CD4-positive, alpha-beta memory T cell (primary cell): Measurements from ENCODE around the gene PELI3. TPM values are rescaled to one million over a fixed set of nuclear protein-coding genes. Genes with fewer than 3 reads are reported as not detected.

Experiments used
- CTCF ChIA-PET: fragments of 350-600 bp; sonication (Branson Sonifier 250); formaldehyde crosslinking; loops from one replicate; lab custom pipeline; 2021; ENCODE audit warnings: inconsistent platforms; ENCODE audit not compliant: partially characterized antibody; lab: Charles Lee
- POLR2A ChIA-PET: fragments of 350-600 bp; sonication (Branson Sonifier 250); formaldehyde crosslinking; loops from one replicate; lab custom pipeline; 2021; ENCODE audit not compliant: partially characterized antibody; lab: Charles Lee
- DNase-seq, 5 donors: peaks; one replicate each; pipeline versions ENCODE4 v3.0.0 to v3.0.0-alpha.2; 2020 to 2022; ENCODE audit warnings: mixed read lengths in 1 of 5
- H3K27ac ChIP-seq: one replicate; pipeline ENCODE4 v1.7.0; 2013; ENCODE audit warnings: low read depth, low read length
- H3K27me3 ChIP-seq: 2 replicates; pipeline ENCODE4 v1.7.0; 2013; ENCODE audit warnings: mild to moderate bottlenecking, low read length, moderate library complexity; ENCODE audit not compliant: insufficient read depth
- H3K36me3 ChIP-seq: 2 replicates; pipeline ENCODE4 v1.7.0; 2013; ENCODE audit warnings: mild to moderate bottlenecking, low read length, moderate library complexity; ENCODE audit not compliant: insufficient read depth
- H3K4me1 ChIP-seq: 2 replicates; pipeline ENCODE4 v1.7.0; 2013; ENCODE audit warnings: mild to moderate bottlenecking, low read length, moderate library complexity; ENCODE audit not compliant: insufficient read depth
- H3K4me3 ChIP-seq, 2 donors: one replicate each; pipeline ENCODE4 v1.7.0; 2013; ENCODE audit warnings: low read length in 2 of 2, mild to moderate bottlenecking in 1 of 2
- H3K9me3 ChIP-seq, 2 donors: one replicate each; pipeline ENCODE4 v1.7.0; 2013; ENCODE audit warnings: low read length in 2 of 2, control low read depth in 1 of 2; ENCODE audit not compliant: control insufficient read depth in 1 of 2
- H3K27ac Mint-ChIP-seq, 7 donors: one replicate each; pipeline ENCODE4 v1.8.0; 2020 to 2021; ENCODE audit warnings: mixed read lengths in 7 of 7, mild to moderate bottlenecking in 6 of 7, inconsistent platforms in 3 of 7, moderate library complexity in 3 of 7
- H3K27me3 Mint-ChIP-seq, 2 donors: one replicate each; pipeline ENCODE4 v1.8.0; 2020 to 2021; ENCODE audit warnings: mixed read lengths in 2 of 2
- H3K36me3 Mint-ChIP-seq, 2 donors: one replicate each; pipeline ENCODE4 v1.8.0; 2020 to 2021; ENCODE audit warnings: mixed read lengths in 2 of 2, inconsistent platforms in 1 of 2, mild to moderate bottlenecking in 1 of 2
- H3K4me1 Mint-ChIP-seq, 4 donors: one replicate each; pipeline ENCODE4 v1.8.0; 2020 to 2021; ENCODE audit warnings: mixed read lengths in 4 of 4, mild to moderate bottlenecking in 1 of 4
- H3K4me3 Mint-ChIP-seq, 8 donors: one replicate each; pipeline ENCODE4 v1.8.0; 2020 to 2021; ENCODE audit warnings: mixed read lengths in 8 of 8, mild to moderate bottlenecking in 7 of 8, moderate library complexity in 6 of 8, inconsistent platforms in 3 of 8
- H3K9me3 Mint-ChIP-seq, 8 donors: one replicate each; pipeline ENCODE4 v1.8.0; 2020 to 2021; ENCODE audit warnings: mixed read lengths in 8 of 8, mild to moderate bottlenecking in 5 of 8, inconsistent platforms in 3 of 8, moderate library complexity in 1 of 8
- intact Hi-C: fragments of 100-400 bp; cut with micrococcal nuclease; formaldehyde crosslinking; loops from one replicate; pipeline ENCODE4 v1.15.1; 2023
- polyA plus RNA-seq, 2 donors: library from polyadenylated mRNA; unstranded; fragments of 300-500 nt; fragmentation: Illumina TruSeq; gene quantifications; one replicate each; pipeline ENCODE4 v1.2.3, GENCODE V29; 2021
- total RNA-seq, 2 experiments: library from RNA; stranded (reverse); gene quantifications; one replicate each; pipeline ENCODE4 v1.2.3, GENCODE V29; 2021

The PELI3 gene
- total and polyA plus RNA-seq, 4 experiments from 2014 or later = 4.0 to 25.9 (median 16.1) TPM

DNA sequence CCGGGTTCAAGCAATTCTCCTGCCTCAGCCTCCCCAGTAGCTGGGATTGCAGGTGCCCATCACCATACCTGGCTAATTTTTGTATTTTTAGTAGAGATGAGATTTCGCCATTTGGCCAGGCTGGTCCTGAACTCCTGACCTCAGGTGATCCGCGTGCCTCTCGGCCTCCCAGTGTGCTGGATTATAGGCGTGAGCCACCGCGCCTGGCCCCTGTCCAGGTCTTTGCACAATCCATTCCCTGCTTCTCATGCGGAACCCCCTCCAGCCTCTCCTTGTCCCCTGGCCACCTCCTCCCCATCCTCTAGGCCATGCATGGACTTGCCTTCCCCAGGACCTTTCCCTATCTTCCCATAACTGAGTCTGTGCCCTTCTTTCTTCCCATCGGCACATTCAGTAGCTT is 22.3 kb downstream of the PELI3 start:
- Mint-ChIP-seq H3K27ac (peak overlapping the region in 1 of 7 donors; percentile 7), H3K4me3 (no peak overlapping the region), H3K4me1 (peaks cover 0 to 2% (median under 1%) of the 10 kb centered on the region in 4 donors), H3K36me3 (peaks cover 8 to 56% of the 10 kb centered on the region in 2 donors), H3K9me3 (no peaks in the 10 kb centered on the region), H3K27me3 (no peaks in the 10 kb centered on the region)
- intact Hi-C loops = no loop called here
- ChIA-PET CTCF (interaction anchor here (1.4 kb wide), 1 partner anchor 10 kb away, joined by 4 read pairs; no protein-coding TSS in a partner anchor), POLR2A (no interaction called here)
- Histone ChIP-seq H3K27ac (no peak overlapping the region), H3K4me1 (no peaks in the 10 kb centered on the region), H3K9me3 (no peaks in the 10 kb centered on the region), H3K27me3 (no peaks in the 10 kb centered on the region), H3K4me3 (no peak overlapping the region), H3K36me3 (peaks cover 32% of the 10 kb centered on the region)
- no peak for DNase-seq

DNA sequence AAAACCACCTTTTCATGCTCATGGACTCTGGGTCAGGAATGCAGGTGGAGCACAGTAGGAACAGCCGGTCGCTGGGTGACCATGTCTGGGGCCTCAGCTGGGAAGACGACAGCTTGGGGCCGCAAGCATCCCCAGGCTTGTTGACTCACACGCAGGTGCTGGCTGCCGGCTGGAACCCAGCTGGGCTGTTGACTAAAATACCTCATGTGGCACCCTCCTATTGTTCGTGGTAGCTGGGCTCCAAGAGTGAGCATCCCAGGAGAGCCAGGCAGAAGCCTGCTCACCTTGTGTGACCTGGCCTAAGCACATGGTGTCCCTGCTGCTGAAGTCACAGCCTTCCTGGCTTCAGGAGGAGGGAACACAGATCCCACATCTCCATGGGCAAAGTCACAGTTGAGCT is 22.9 kb downstream of the PELI3 start:
- intact Hi-C loops = no loop called here
- Histone ChIP-seq H3K4me3 (no peak overlapping the region), H3K4me1 (no peaks in the 10 kb centered on the region), H3K27me3 (no peaks in the 10 kb centered on the region), H3K9me3 (no peaks in the 10 kb centered on the region), H3K27ac (no peak overlapping the region), H3K36me3 (peaks cover 33% of the 10 kb centered on the region)
- H3K27me3 Mint-ChIP-seq = no peaks in the 10 kb centered on the region
- H3K4me1 Mint-ChIP-seq = peaks cover 0 to 2% (median under 1%) of the 10 kb centered on the region in 4 donors
- no peaks in the 10 kb centered on the region for H3K9me3 Mint-ChIP-seq
- ChIA-PET POLR2A (interaction anchor here (0.6 to 0.9 kb wide), 2 partner anchors 10 to 614 kb away, joined by 3 read pairs; partner anchors contain the start of gene DPP3), CTCF (interaction anchor here (1.4 kb wide), 1 partner anchor 11 kb away, joined by 4 read pairs; no protein-coding TSS in a partner anchor)
- H3K4me3 Mint-ChIP-seq = no peak overlapping the region
- H3K27ac Mint-ChIP-seq = no peak overlapping the region
- DNase-seq = no peak
- H3K36me3 Mint-ChIP-seq = peaks cover 8 to 55% of the 10 kb centered on the region in 2 donors

DNA sequence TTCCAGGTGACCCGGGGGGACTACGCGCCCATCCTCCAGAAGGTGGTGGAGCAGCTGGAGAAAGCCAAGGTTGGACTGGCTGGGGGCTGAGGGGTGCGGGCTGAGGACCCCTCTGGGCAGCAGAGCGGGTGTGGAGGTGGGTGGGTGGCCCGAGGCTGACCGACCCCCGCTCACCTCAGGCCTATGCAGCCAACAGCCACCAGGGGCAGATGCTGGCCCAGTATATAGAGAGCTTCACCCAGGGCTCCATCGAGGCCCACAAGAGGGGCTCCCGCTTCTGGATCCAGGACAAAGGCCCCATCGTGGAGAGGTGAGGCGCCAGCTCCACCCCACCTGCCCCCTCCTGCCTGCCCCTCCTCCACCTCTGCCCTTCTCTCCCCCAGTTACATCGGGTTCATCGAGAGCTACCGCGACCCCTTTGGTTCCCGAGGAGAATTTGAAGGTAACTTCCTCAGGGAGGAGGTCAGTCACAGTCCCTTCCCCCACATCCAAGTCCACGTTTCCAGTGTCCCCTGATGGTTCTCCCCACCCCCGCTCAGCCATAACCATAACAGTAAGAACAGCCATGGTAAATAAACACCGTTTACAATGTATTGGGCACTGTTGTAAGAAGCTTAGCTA is 24.7 kb downstream of the PELI3 start:
- Mint-ChIP-seq H3K27me3 (no peaks in the 10 kb centered on the region), H3K4me1 (peaks cover 0 to 2% (median under 1%) of the 10 kb centered on the region in 4 donors), H3K4me3 (no peak overlapping the region), H3K36me3 (peaks cover 14 to 48% of the 10 kb centered on the region in 2 donors), H3K9me3 (no peaks in the 10 kb centered on the region), H3K27ac (no peak overlapping the region)
- ChIA-PET POLR2A (interaction anchor here (0.8 to 1.2 kb wide), 2 partner anchors 11 to 53 kb away, joined by 4 read pairs; partner anchors contain the start of genes DPP3 and MRPL11), CTCF (interaction anchor here (1.3 to 1.5 kb wide), 2 partner anchors 11 to 84 kb away, joined by 4 to 5 read pairs; partner anchors contain the start of gene DPP3)
- peaks cover 27% of the 10 kb centered on the region for H3K36me3 ChIP-seq
- H3K4me3 ChIP-seq = no peak overlapping the region
- intact Hi-C loops = no loop called here
- no peaks in the 10 kb centered on the region for H3K4me1 ChIP-seq
- H3K9me3 ChIP-seq = no peaks in the 10 kb centered on the region
- no peak overlapping the region for H3K27ac ChIP-seq
- no peaks in the 10 kb centered on the region for H3K27me3 ChIP-seq
- no peak for DNase-seq

DNA sequence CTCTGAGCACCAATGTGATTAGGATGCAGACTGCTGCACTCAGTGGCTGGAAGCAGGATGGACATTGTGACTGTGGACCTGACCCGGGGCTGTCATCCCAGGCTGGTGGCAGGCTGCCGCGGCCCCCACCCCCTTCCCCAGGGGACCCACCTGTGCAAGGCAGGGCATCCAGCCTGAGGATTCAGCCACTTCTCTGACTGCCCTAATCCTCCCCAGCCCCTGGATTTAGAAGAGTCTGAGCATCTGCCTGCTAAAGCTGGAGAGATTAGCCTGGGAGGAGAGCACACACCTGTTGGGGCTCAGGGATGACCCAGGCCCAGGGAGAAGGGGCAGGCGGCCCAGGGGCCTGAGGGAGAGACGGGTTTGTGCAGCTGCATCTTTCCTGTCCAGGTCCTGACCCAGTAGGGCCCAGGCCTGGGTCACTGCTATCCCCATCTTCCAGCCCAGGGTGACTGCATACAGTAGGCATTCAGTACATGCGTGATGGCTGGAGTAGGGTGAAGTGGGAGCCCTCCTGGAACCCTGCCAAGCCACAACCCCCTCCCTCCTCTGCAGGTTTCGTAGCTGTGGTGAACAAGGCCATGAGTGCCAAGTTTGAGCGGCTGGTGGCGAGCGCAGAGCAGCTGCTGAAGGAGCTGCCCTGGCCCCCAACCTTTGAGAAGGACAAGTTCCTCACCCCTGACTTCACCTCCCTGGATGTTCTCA is 25.6 kb downstream of the PELI3 start:
- ChIA-PET CTCF (interaction anchor here (1.3 to 1.5 kb wide), 3 partner anchors 8 to 85 kb away, joined by 3 to 5 read pairs (median 4); partner anchors contain the start of gene DPP3), POLR2A (interaction anchor here (0.8 to 1.2 kb wide), 2 partner anchors 11 to 53 kb away, joined by 3 to 4 read pairs; partner anchors contain the start of gene MRPL11)
- Mint-ChIP-seq H3K27me3 (no peaks in the 10 kb centered on the region), H3K4me3 (no peak overlapping the region), H3K9me3 (no peaks in the 10 kb centered on the region), H3K27ac (peak overlapping the region in 1 of 7 donors; percentile 56), H3K4me1 (peaks cover 0 to 2% (median under 1%) of the 10 kb centered on the region in 4 donors), H3K36me3 (peaks cover 18 to 46% of the 10 kb centered on the region in 2 donors)
- H3K9me3 ChIP-seq = no peaks in the 10 kb centered on the region
- H3K4me3 ChIP-seq = no peak overlapping the region
- no peak for DNase-seq
- H3K4me1 ChIP-seq = no peaks in the 10 kb centered on the region
- no peak overlapping the region for H3K27ac ChIP-seq
- intact Hi-C loops = no loop called here
- peaks cover 33% of the 10 kb centered on the region for H3K36me3 ChIP-seq
- no peaks in the 10 kb centered on the region for H3K27me3 ChIP-seq

DNA sequence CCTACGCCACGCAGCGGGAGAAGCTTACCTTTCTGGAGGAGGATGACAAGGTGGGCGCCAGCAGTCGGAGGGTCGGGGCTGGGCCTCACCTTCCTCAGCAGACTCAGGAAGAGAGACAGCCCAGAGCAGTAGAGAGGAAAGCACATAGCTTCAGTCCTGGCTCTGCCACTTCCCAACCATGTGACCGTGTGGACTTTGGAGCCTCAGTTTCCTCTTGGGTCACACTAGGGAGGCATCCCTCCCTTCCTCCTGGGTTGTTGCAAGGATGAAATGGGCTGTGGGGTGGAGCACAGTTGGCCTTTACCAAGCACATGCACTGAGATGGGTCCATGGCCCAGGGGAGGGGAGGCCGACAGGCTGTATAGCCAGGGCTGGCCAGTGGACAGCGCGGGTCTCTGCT is 26.4 kb downstream of the PELI3 start:
- Histone ChIP-seq H3K4me3 (no peak overlapping the region), H3K27ac (no peak overlapping the region), H3K27me3 (no peaks in the 10 kb centered on the region), H3K9me3 (no peaks in the 10 kb centered on the region), H3K36me3 (peaks cover 36% of the 10 kb centered on the region), H3K4me1 (no peaks in the 10 kb centered on the region)
- Mint-ChIP-seq H3K9me3 (no peaks in the 10 kb centered on the region), H3K4me3 (no peak overlapping the region), H3K27me3 (no peaks in the 10 kb centered on the region), H3K27ac (no peak overlapping the region), H3K36me3 (peaks cover 18 to 38% of the 10 kb centered on the region in 2 donors), H3K4me1 (peaks cover 0 to 2% (median under 1%) of the 10 kb centered on the region in 4 donors)
- CTCF ChIA-PET = interaction anchor here (1.0 to 1.3 kb wide), 2 partner anchors 9 to 14 kb away, joined by 3 read pairs; no protein-coding TSS in a partner anchor
- no peak for DNase-seq
- POLR2A ChIA-PET = interaction anchor here (0.8 kb wide), 1 partner anchor 12 kb away, joined by 3 read pairs; no protein-coding TSS in a partner anchor
- intact Hi-C loops = no loop called here

DNA sequence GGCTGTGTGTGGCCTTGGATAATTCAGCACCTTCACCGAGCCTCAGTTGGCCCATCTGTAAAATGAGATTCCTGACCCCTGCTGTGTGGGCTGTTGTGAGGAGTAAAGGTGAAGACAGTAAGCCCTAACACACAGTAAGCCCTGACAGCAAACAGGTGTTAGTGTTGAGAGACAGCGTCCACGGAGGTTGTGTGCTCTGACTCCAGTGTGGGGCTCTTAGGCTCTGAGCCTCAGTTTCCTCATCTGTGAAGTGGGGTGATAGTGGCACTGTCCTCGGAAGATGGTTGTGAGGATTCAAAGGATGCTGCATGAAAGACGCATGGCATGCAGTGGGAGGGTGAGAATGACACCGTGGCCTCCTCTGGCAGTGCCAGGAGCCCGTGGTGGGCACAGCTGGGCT is 27.8 kb downstream of the PELI3 start:
- H3K4me3 Mint-ChIP-seq = no peak overlapping the region
- peaks cover 0 to 2% (median under 1%) of the 10 kb centered on the region in 4 donors for H3K4me1 Mint-ChIP-seq
- H3K9me3 Mint-ChIP-seq = no peaks in the 10 kb centered on the region
- H3K36me3 Mint-ChIP-seq = peaks cover 13 to 34% of the 10 kb centered on the region in 2 donors
- no peaks in the 10 kb centered on the region for H3K4me1 ChIP-seq
- H3K4me3 ChIP-seq = no peak overlapping the region
- H3K36me3 ChIP-seq = peaks cover 28% of the 10 kb centered on the region
- H3K27ac Mint-ChIP-seq = no peak overlapping the region
- intact Hi-C loops = no loop called here
- H3K27me3 Mint-ChIP-seq = no peaks in the 10 kb centered on the region
- no peaks in the 10 kb centered on the region for H3K27me3 ChIP-seq
- ChIA-PET CTCF (interaction anchor here (1.2 kb wide), 1 partner anchor 11 kb away, joined by 3 read pairs; no protein-coding TSS in a partner anchor), POLR2A (no interaction called here)
- no peak overlapping the region for H3K27ac ChIP-seq
- no peak for DNase-seq
- H3K9me3 ChIP-seq = no peaks in the 10 kb centered on the region

DNA sequence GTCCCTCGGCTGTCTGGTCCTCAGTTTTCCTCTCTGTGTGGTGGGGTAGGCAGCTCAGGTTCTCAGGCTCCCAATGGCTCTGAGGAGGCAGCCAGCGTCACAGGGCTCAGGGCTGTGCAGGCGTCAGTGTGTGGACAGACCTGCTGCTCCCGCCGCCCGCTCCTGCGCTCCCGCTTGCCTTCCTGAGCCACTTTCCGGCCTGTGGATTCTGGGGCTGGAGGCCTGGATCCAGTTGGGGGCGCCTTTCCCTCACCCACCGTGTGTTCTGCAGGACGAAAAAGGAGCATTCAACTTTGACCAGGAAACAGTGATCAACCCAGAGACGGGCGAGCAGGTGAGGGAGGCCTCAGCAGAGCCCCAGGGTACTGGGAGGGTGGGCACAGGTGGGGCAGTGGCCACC is 28.2 kb downstream of the PELI3 start:
- H3K36me3 Mint-ChIP-seq = peaks cover 13 to 32% of the 10 kb centered on the region in 2 donors
- H3K27ac Mint-ChIP-seq = no peak overlapping the region
- Histone ChIP-seq H3K4me1 (no peaks in the 10 kb centered on the region), H3K27ac (no peak overlapping the region), H3K36me3 (peaks cover 25% of the 10 kb centered on the region), H3K27me3 (no peaks in the 10 kb centered on the region), H3K9me3 (no peaks in the 10 kb centered on the region), H3K4me3 (no peak overlapping the region)
- no peaks in the 10 kb centered on the region for H3K27me3 Mint-ChIP-seq
- intact Hi-C loops = no loop called here
- H3K4me3 Mint-ChIP-seq = no peak overlapping the region
- CTCF ChIA-PET = interaction anchor here (1.2 kb wide), 1 partner anchor 11 kb away, joined by 3 read pairs; no protein-coding TSS in a partner anchor
- no peaks in the 10 kb centered on the region for H3K9me3 Mint-ChIP-seq
- peaks cover 0 to 2% (median under 1%) of the 10 kb centered on the region in 4 donors for H3K4me1 Mint-ChIP-seq
- POLR2A ChIA-PET = no interaction called here
- DNase-seq = no peak
